Mammary epithelial cell (primary cell): ENCODE data around the gene PAMR1.

Experiments
- CTCF ChIP-seq, 2 donors: IDR thresholded peaks in 1 of 2; conservative IDR thresholded peaks in 1 of 2; 2 replicates each; pipeline ENCODE4 v1.5.1; 2011 to 2012; ENCODE audit warnings: inconsistent platforms in 2 of 2, low read length in 2 of 2, mild to moderate bottlenecking in 2 of 2, control low read depth in 1 of 2, low read depth in 1 of 2; ENCODE audit not compliant: insufficient read depth in 1 of 2; ENCODE audit errors: extremely low read depth in 1 of 2
- EZH2 ChIP-seq: IDR thresholded peaks from 2 replicates; pipeline ENCODE4 v1.6.1; 2012; ENCODE audit warnings: low read length, inconsistent platforms, borderline replicate concordance

DNA sequence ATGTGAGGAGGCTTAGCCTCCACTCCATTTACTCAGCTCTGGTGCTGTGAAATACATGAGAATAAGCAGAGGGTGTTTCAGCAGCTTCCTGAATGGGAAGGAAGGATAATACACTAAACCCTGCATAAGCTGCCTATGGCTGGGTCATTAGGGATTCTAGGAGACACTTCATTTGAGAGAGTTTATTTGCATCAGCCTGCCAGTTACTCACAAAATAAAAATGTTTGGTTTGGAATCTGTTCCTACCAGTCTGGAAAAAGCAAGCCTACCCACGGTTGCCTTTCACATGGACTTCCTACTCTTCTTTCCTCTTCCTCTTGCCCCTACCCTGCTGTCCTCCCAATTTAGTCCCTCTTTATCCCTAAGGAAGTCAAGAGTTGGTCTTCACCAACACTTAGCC is 126.5 kb downstream of the PAMR1 start:
- TF ChIP-seq CTCF (conservative IDR thresholded peaks at IDR 0.05 in 1 of 2, IDR thresholded peaks at IDR 0.05 in 1 of 2; ENCODE audit: extremely low read depth in 1 of 2, insufficient read depth in 1 of 2, low read depth in 1 of 2, low read length in 2 of 2) (no peak), EZH2 (no peak)
